ENCODE measurements around the gene MED27.

- no peak for TF ChIP-seq CHD1 (IDR thresholded peaks at IDR 0.05; ENCODE audit: low read depth, low read length)
- no peak for TF ChIP-seq POLR2A (IDR thresholded peaks at IDR 0.05; ENCODE audit: low read depth, low read length)
- TF ChIP-seq CTCF (conservative IDR thresholded peaks at IDR 0.05; ENCODE audit: low read depth, low read length) = no peak
- TF ChIP-seq SMC3 (IDR thresholded peaks at IDR 0.05; ENCODE audit: low read depth, low read length) = no peak
- TF ChIP-seq MAFK (IDR thresholded peaks at IDR 0.05; ENCODE audit: low read depth, low read length) = no peak
- no peak for TF ChIP-seq USF2 (IDR thresholded peaks at IDR 0.05; ENCODE audit: low read depth, low read length)
- no peak for TF ChIP-seq MAZ (IDR thresholded peaks at IDR 0.05; ENCODE audit: borderline replicate concordance, low read depth, low read length)
- TF ChIP-seq CEBPB (IDR thresholded peaks at IDR 0.05; ENCODE audit: low read depth, low read length) = peak; percentile 54
- no peak for TF ChIP-seq BHLHE40 (IDR thresholded peaks at IDR 0.05; ENCODE audit: low read depth, low read length)
- no peak for TF ChIP-seq RFX5 (IDR thresholded peaks at IDR 0.05; ENCODE audit: low read depth, low read length)
- TF ChIP-seq RAD21 (IDR thresholded peaks at IDR 0.05; ENCODE audit: low read length) = no peak
- no peak for TF ChIP-seq FOS (IDR thresholded peaks at IDR 0.05; ENCODE audit: low read depth, low read length)
Observed at GRCh38 chr9:132071847-132072507, 7.7 kb downstream of the MED27 start.
